NOMO-1 treated with dmso at 0.1 percent for 144 hours (cell line): ENCODE data around the gene NCLN.
"Not testable (repeated sequence)": the region's sequence is repeated elsewhere in the genome, so short reads cannot be mapped to it uniquely, and the experiment has no call there.

Experiments
- DNase-seq: peaks from one replicate; lab custom pipeline; 2025; ENCODE audit not compliant: unreplicated experiment; lab: John Stamatoyannopoulos, UW

Gene NCLN

GRCh38 chr19:3179739-3180293 lies 5.9 kb upstream of the NCLN start:
- no peak for DNase-seq

GRCh38 chr19:3183721-3184641 lies 1.7 kb upstream of the NCLN start:
- DNase-seq = no peak

GRCh38 chr19:3184847-3185460 lies 776 bp upstream of the NCLN start:
- DNase-seq = peak; percentile 65

GRCh38 chr19:3186160-3186688 lies 494 bp downstream of the NCLN start:
- no peak for DNase-seq

GRCh38 chr19:3186891-3187661 lies 1.3 kb downstream of the NCLN start:
- no peak for DNase-seq

- no peak for DNase-seq
Observed at GRCh38 chr19:3187662-3188511, 2.2 kb downstream of the NCLN start.

- no peak for DNase-seq
Observed at GRCh38 chr19:3188627-3189596, 3.2 kb downstream of the NCLN start.

GRCh38 chr19:3189702-3190469 lies 4.2 kb downstream of the NCLN start:
- DNase-seq = no peak

- no peak for DNase-seq
Observed at GRCh38 chr19:3190470-3190770, 4.7 kb downstream of the NCLN start.

GRCh38 chr19:3190921-3191805 lies 5.4 kb downstream of the NCLN start:
- DNase-seq = no peak

- not testable (repeated sequence) for DNase-seq
Observed at GRCh38 chr19:3191806-3192104, 6.0 kb downstream of the NCLN start.

GRCh38 chr19:3192228-3192635 lies 6.5 kb downstream of the NCLN start:
- DNase-seq = no peak

GRCh38 chr19:3192684-3193083 lies 7.0 kb downstream of the NCLN start:
- no peak for DNase-seq

- DNase-seq = no peak
Observed at GRCh38 chr19:3193256-3194105, 7.8 kb downstream of the NCLN start.

- DNase-seq = no peak
Observed at GRCh38 chr19:3194106-3195087, 8.7 kb downstream of the NCLN start.
